Activated naive CD4-positive, alpha-beta T cell treated with anti-CD3 and anti-CD28 coated beads, Interleukin-2, amount 10 ng/mL, durations not matched to agents 7 days and 5 days (primary cell): ENCODE data around the gene FOXN3.

ENCODE experiments used
- CTCF ChIA-PET: fragments of 350-600 bp; sonication (Branson Sonifier 250); formaldehyde crosslinking; loops from one replicate; lab custom pipeline; 2021; ENCODE audit warnings: antibody characterized with exemption; lab: Charles Lee
- DNase-seq: peaks from one replicate; pipeline ENCODE4 v3.0.0-alpha.2; 2020
- H3K27ac Mint-ChIP-seq: one replicate; pipeline ENCODE4 v1.8.0; 2021; ENCODE audit warnings: mild to moderate bottlenecking, moderate library complexity, mixed read lengths
- H3K27me3 Mint-ChIP-seq: one replicate; pipeline ENCODE4 v1.8.0; 2021; ENCODE audit warnings: mild to moderate bottlenecking, mixed read lengths
- H3K36me3 Mint-ChIP-seq: one replicate; pipeline ENCODE4 v1.8.0; 2021; ENCODE audit warnings: mixed read lengths
- H3K4me1 Mint-ChIP-seq: one replicate; pipeline ENCODE4 v1.8.0; 2021; ENCODE audit warnings: mixed read lengths
- H3K4me3 Mint-ChIP-seq: one replicate; pipeline ENCODE4 v1.8.0; 2021; ENCODE audit warnings: mild to moderate bottlenecking, moderate library complexity, mixed read lengths
- H3K9me3 Mint-ChIP-seq: one replicate; pipeline ENCODE4 v1.8.0; 2021; ENCODE audit warnings: mixed read lengths

The FOXN3 gene, protein sequence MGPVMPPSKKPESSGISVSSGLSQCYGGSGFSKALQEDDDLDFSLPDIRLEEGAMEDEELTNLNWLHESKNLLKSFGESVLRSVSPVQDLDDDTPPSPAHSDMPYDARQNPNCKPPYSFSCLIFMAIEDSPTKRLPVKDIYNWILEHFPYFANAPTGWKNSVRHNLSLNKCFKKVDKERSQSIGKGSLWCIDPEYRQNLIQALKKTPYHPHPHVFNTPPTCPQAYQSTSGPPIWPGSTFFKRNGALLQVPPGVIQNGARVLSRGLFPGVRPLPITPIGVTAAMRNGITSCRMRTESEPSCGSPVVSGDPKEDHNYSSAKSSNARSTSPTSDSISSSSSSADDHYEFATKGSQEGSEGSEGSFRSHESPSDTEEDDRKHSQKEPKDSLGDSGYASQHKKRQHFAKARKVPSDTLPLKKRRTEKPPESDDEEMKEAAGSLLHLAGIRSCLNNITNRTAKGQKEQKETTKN

DNA sequence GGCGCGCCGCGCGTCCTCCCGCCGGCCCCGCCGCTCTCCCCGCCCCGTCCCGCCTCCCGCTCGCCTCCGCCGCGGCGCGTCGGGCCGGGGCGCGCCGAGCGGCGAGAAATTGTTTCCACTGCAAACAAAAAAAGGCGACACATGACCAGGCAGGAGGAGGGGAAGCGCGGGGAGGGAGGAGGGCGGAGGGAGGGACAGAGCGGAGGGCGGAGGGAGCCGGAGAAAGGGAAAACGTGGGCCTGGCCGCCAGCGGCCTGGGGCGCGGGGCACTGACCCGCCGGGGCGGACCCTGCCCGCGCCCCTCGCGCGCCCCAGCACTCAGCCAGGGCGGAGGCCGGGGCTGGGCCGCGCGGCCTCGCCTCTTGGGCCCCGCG, at the start of gene FOXN3:
Gene FOXN3 (minus strand): TSS at position 143 of the 374 bp plus-strand sequence. CDS start 4,757 bp downstream, outside the sequence.
- Mint-ChIP-seq H3K9me3 (no peaks in the 10 kb centered on the region), H3K36me3 (peaks cover 23% of the 10 kb centered on the region), H3K27me3 (peaks cover 3% of the 10 kb centered on the region), H3K4me1 (peaks cover 49% of the 10 kb centered on the region), H3K27ac (peak within 1 kb of the TSS; percentile 93), H3K4me3 (peak within 1 kb of the TSS; percentile 90)
- CTCF ChIA-PET, result no interaction called here
- peak; percentile 94 for DNase-seq

GRCh38 chr14:89466484-89466883, 49.5 kb upstream of the FOXN3 start:
- Mint-ChIP-seq H3K4me1 (peaks cover 18% of the 10 kb centered on the region), H3K9me3 (no peaks in the 10 kb centered on the region), H3K4me3 (no peak overlapping the region), H3K27ac (no peak overlapping the region), H3K36me3 (peaks cover 37% of the 10 kb centered on the region), H3K27me3 (no peaks in the 10 kb centered on the region)
- CTCF ChIA-PET, result interaction anchor here (0.6 to 1.3 kb wide), 3 partner anchors 38 to 426 kb away, joined by 3 to 4 read pairs (median 3); no protein-coding TSS in a partner anchor
- DNase-seq, result peak; percentile 24

GRCh38 chr14:89465876-89466275, 48.8 kb upstream of the FOXN3 start:
- DNase-seq, result no peak
- CTCF ChIA-PET, result interaction anchor here (0.9 to 1.3 kb wide), 2 partner anchors 38 to 425 kb away, joined by 3 to 4 read pairs; no protein-coding TSS in a partner anchor
- Mint-ChIP-seq H3K36me3 (peaks cover 34% of the 10 kb centered on the region), H3K27me3 (no peaks in the 10 kb centered on the region), H3K27ac (no peak overlapping the region), H3K9me3 (no peaks in the 10 kb centered on the region), H3K4me1 (peaks cover 18% of the 10 kb centered on the region), H3K4me3 (no peak overlapping the region)

GRCh38 chr14:89461256-89461655, 44.2 kb upstream of the FOXN3 start:
- no peak overlapping the region for H3K4me3 Mint-ChIP-seq
- H3K9me3 Mint-ChIP-seq, result no peaks in the 10 kb centered on the region
- H3K36me3 Mint-ChIP-seq, result peaks cover 33% of the 10 kb centered on the region
- no peaks in the 10 kb centered on the region for H3K27me3 Mint-ChIP-seq
- CTCF ChIA-PET, result no interaction called here
- peaks cover 3% of the 10 kb centered on the region for H3K4me1 Mint-ChIP-seq
- no peak for DNase-seq
- peak overlapping the region; percentile 33 for H3K27ac Mint-ChIP-seq

DNA sequence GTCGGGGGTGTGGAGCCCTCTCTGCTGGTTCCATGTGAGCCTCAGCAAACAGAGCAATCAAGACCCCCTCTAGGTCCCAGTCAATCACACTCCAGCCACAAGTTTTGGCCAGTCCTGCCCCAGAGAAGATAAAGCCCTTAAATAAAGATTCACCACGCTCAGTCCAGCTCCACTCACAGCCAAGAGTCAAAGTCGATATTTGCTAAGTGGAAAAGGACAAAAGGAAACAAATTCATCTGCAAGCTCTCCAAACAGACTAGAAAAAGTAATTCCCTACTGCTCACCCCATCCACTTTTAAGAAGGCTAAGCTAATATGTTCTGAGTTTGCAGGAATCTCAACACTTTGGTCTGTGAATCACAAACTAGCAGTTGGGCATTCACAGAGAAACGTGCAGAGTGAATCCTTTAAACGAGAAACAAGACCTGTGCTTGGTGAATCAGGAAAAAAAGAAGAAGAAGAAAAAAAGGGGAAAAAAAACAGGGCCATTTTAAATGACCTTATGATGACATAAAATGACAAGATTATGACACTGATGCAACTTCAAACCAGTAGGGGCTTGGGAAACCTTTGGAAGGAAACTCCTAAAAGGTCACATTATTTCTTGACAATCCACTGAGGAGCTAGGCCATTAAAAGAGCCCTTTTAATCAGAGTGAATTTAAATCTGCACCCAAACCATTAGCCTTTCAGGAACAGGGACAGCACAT, 41.8 kb upstream of the FOXN3 start:
- Mint-ChIP-seq H3K36me3 (peaks cover 16% of the 10 kb centered on the region), H3K27ac (no peak overlapping the region), H3K4me1 (peaks cover 7% of the 10 kb centered on the region)

GRCh38 chr14:89457007-89457406, 40.0 kb upstream of the FOXN3 start:
- no peak overlapping the region for H3K4me3 Mint-ChIP-seq
- no peak for DNase-seq
- H3K36me3 Mint-ChIP-seq, result peaks cover 12% of the 10 kb centered on the region
- H3K27me3 Mint-ChIP-seq, result no peaks in the 10 kb centered on the region
- no peaks in the 10 kb centered on the region for H3K9me3 Mint-ChIP-seq
- H3K27ac Mint-ChIP-seq, result no peak overlapping the region
- CTCF ChIA-PET, result no interaction called here
- H3K4me1 Mint-ChIP-seq, result peaks cover 7% of the 10 kb centered on the region

More for the DNA sequence above, 41.8 kb upstream of the FOXN3 start:
- Mint-ChIP-seq H3K9me3 (no peaks in the 10 kb centered on the region), H3K4me3 (no peak overlapping the region), H3K27me3 (no peaks in the 10 kb centered on the region)
- DNase-seq, result no peak
- CTCF ChIA-PET, result no interaction called here

GRCh38 chr14:89455412-89455811, 38.4 kb upstream of the FOXN3 start:
- H3K36me3 Mint-ChIP-seq, result peaks cover 14% of the 10 kb centered on the region
- no peaks in the 10 kb centered on the region for H3K9me3 Mint-ChIP-seq
- H3K4me3 Mint-ChIP-seq, result no peak overlapping the region
- peaks cover 7% of the 10 kb centered on the region for H3K4me1 Mint-ChIP-seq
- no peak for DNase-seq
- CTCF ChIA-PET, result no interaction called here
- no peaks in the 10 kb centered on the region for H3K27me3 Mint-ChIP-seq
- H3K27ac Mint-ChIP-seq, result no peak overlapping the region

DNA sequence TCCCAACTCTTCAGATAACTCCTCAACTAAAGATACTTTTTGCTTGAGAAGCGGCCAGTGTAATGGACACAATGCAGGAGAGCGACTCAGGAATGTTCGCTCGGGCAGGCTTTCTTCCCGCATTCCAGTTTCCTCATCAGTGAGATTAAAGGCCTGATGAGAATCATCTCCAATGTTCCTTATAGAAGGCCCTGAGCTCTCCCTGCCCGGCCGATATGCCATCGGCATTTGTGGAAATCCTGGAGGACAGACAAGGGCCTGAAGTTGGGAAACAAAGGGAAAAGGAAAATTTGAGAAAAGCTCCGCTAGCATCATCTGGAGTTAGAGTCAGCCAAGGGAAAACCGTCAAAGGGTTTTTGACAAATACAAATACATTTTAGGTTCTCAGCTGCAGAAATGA, 38.0 kb upstream of the FOXN3 start:
- Mint-ChIP-seq H3K4me3 (no peak overlapping the region), H3K4me1 (peaks cover 7% of the 10 kb centered on the region), H3K27ac (no peak overlapping the region), H3K27me3 (no peaks in the 10 kb centered on the region), H3K36me3 (peaks cover 10% of the 10 kb centered on the region), H3K9me3 (no peaks in the 10 kb centered on the region)
- no peak for DNase-seq
- CTCF ChIA-PET, result no interaction called here

- CTCF ChIA-PET, result no interaction called here
- H3K27ac Mint-ChIP-seq, result no peak overlapping the region
Observed at GRCh38 chr14:89452281-89452680, 35.2 kb upstream of the FOXN3 start.

DNA sequence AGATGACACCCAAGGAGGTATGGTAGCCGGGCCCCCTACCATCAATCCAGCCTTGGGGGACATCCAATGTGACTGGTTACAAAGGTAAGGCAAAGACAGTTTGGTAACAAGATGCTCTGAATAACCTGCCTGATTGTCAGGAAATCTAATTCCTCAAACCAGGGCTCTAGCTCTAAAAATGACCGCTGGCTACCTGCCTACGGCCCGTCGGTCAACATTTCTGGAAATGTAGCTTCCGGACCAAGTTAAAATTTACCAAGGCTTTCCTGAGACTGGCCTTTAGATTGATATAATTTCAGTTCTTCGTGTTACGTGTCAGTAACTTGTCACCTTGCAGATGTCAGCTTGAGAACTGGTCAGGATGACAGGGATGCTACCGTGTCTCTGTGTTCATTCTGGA, 34.2 kb upstream of the FOXN3 start:
- DNase-seq, result no peak
- H3K4me1 Mint-ChIP-seq, result peaks cover 31% of the 10 kb centered on the region
- H3K36me3 Mint-ChIP-seq, result peaks cover 15% of the 10 kb centered on the region
- CTCF ChIA-PET, result no interaction called here
- no peaks in the 10 kb centered on the region for H3K9me3 Mint-ChIP-seq
- no peak overlapping the region for H3K4me3 Mint-ChIP-seq
- H3K27ac Mint-ChIP-seq, result no peak overlapping the region
- no peaks in the 10 kb centered on the region for H3K27me3 Mint-ChIP-seq

More at GRCh38 chr14:89452281-89452680, 35.2 kb upstream of the FOXN3 start:
- Mint-ChIP-seq H3K4me3 (no peak overlapping the region), H3K36me3 (peaks cover 12% of the 10 kb centered on the region), H3K4me1 (peaks cover 22% of the 10 kb centered on the region), H3K9me3 (no peaks in the 10 kb centered on the region), H3K27me3 (no peaks in the 10 kb centered on the region)
- DNase-seq, result no peak

DNA sequence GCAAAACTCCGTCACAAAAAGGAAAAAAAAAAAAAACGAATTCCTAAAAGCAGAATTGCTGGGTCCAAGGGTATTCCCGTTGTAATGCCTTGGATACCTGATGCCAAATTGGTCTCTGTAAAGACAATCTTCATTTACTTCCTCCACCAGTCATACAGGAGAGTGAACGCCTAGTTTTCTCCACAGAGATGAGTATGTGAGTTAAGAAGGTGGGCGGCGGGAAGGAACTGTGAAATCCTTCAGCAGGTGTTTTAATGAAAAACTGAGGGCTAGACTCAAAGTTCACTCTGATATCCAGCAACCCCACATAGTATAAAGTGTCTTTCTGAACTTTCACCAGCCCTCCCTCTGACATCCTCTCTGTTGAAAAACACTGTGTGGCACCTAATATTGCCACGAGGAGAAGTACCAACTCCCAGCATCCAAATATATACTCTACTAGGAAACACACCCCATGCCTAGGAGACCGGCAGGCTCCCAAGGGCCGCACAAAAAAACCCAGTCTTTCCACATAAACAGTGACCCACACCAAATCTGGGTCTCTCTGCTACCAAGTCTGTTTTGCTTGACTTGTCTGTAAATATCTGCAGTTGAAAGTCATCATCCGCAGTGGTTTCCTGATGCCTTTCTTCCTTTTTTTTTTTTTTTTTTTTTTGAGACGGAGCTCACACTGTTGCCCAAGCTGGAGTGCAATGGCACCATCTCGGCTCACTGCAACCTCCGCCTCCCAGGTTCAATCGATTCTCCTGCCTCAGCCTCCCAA, 30.3 kb upstream of the FOXN3 start:
- CTCF ChIA-PET, result interaction anchor here (0.6 kb wide), 1 partner anchor 315 kb away, joined by 3 read pairs; no protein-coding TSS in a partner anchor
- no peaks in the 10 kb centered on the region for H3K9me3 Mint-ChIP-seq
- peak overlapping the region; percentile 8 for H3K4me3 Mint-ChIP-seq

DNA sequence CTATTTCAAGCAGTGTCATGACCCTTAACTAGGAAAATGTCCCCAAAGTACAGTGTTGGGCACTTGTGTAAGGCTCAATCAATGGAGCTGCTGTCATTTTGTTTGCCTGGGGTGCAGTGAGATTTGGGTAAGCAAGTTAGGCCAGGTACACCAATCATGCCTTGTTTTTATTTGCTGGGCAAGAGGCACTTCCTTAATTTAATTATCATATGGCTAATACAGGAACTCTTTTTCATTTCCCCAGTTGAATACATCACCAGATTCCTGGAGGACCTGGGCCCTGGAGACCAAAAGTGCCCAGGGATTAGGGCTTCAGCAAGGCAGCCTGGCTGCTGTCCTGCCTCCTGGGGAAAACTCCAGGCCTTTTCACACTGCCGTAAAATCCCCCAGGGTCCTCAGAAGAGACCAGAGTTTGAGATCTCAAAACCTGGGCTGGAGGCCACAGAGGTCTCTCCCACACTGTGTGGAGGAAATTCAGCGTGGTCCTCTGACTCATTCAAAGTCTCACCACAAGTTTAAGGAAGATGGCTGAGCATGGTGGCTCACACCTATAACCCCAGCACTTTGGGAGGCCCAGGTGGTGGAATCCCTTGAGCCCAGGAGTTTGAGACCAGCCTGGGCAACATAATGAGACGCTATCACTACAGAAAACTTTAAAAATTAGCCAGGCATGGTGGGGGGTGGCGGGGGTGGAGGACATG, 28.4 kb upstream of the FOXN3 start:
- peaks cover 57% of the 10 kb centered on the region for H3K4me1 Mint-ChIP-seq

More for the DNA sequence above, 30.3 kb upstream of the FOXN3 start:
- Mint-ChIP-seq H3K27me3 (no peaks in the 10 kb centered on the region), H3K27ac (peak overlapping the region; percentile 89), H3K36me3 (peaks cover 30% of the 10 kb centered on the region), H3K4me1 (peaks cover 57% of the 10 kb centered on the region)
- DNase-seq, result no peak

DNA sequence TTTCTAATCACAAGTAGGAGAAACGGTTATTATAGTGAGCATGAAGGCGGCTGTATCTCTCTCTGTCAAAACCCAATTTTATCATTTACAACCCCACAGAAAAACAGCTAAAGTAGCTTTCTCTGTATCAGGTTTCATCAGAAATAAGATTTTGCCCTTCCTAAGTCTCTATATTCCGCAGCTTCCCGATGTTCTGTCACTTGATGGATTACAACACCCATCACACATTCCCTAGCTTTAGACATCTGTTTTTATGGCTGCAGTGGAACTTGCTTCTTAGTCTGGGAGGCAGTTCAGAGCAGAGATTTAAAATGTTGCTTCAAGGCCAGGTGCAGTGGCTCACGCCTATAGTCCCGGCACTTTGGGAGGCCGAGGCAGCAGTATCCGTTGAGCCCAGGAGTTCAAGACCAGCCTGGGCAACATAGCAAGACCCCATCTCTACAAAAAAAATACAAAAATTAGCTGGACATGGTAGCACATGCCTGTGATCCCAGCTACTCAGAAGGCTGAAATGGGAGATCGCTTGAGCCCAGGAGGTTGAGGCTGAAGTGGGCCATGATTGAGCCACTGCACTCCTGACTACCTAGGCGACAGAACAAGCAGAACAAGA, 27.6 kb upstream of the FOXN3 start:
- Mint-ChIP-seq H3K4me3 (no peak overlapping the region), H3K27me3 (no peaks in the 10 kb centered on the region), H3K36me3 (peaks cover 33% of the 10 kb centered on the region), H3K27ac (peak overlapping the region; percentile 77), H3K9me3 (no peaks in the 10 kb centered on the region), H3K4me1 (peaks cover 57% of the 10 kb centered on the region)
- CTCF ChIA-PET, result interaction anchor here (1.3 kb wide), 1 partner anchor 15 kb away, joined by 4 read pairs; no protein-coding TSS in a partner anchor
- no peak for DNase-seq

More for the DNA sequence above, 28.4 kb upstream of the FOXN3 start:
- no peaks in the 10 kb centered on the region for H3K9me3 Mint-ChIP-seq
- peaks cover 32% of the 10 kb centered on the region for H3K36me3 Mint-ChIP-seq
- no peak overlapping the region for H3K4me3 Mint-ChIP-seq
- no peak for DNase-seq
- H3K27ac Mint-ChIP-seq, result peak overlapping the region; percentile 66
- H3K27me3 Mint-ChIP-seq, result no peaks in the 10 kb centered on the region
- CTCF ChIA-PET, result interaction anchor here (1.3 kb wide), 1 partner anchor 16 kb away, joined by 4 read pairs; no protein-coding TSS in a partner anchor
